Activated CD8-positive, alpha-beta memory T cell treated with anti-CD3 and anti-CD28 coated beads, Interleukin-2, amount 50 U/mL, for 24 hours (primary cell): ENCODE results near the gene OGFOD2.

Experiments
- DNase-seq: peaks from one replicate; pipeline ENCODE4 v3.0.0-alpha.2; 2020; ENCODE audit errors: extremely low read depth

Gene OGFOD2

DNA sequence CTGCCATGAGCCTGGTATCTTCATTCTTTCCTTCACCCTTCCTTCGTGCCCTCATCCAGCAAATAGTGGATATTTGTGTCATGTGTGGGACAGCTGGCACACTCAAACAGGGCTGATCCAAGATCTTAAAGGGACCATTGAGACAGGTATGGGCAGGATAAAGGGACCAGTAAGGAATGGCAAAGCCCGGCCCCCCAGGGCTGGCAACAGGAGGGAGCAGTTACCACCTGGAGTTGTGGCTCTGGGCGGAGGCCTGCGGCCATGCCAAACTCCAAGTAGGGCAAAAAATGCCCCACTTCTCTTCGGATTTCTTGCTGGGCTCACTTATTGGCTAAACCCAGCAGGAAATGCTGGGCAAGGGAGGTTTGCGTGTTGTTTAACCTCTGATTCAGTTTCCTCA is 2.1 kb downstream of the OGFOD2 start:
- DNase-seq, result no peak

DNA sequence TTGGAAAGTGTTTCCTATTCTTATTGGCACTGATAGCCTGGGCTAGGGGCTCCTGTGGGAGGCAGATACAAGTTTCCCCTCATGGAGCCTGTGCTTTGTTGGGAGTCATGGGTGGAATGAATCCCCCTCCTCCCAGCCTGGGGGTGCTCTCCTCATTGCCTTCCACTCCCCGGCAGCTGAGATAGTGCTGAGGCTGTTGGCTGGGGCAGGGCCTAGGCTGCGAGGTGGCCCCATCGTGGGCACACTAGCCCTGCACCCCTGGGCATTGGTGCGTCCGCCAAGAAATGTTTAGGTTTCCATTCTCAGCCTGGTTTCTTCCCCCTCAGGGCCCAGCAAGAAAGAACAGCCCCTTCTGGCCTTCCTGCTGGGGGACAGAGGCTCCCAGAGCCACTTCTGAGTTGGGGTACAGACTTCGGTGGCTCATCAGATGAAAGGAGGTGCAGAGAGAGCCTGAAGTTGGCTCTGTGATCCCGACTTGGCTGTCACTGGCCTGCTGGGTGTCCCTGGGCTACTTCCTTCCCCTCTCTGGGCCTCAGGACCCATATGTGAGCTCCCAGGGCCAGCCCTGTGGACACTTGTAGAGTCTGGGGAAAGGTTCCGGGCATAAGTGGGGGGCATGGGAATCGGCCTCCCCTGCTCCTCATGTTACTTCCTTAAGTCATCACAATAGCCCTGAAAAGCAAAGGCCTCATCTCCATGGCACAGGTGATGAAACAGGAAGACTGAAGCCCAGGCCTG is 2.8 kb downstream of the OGFOD2 start:
- DNase-seq, result no peak

DNA sequence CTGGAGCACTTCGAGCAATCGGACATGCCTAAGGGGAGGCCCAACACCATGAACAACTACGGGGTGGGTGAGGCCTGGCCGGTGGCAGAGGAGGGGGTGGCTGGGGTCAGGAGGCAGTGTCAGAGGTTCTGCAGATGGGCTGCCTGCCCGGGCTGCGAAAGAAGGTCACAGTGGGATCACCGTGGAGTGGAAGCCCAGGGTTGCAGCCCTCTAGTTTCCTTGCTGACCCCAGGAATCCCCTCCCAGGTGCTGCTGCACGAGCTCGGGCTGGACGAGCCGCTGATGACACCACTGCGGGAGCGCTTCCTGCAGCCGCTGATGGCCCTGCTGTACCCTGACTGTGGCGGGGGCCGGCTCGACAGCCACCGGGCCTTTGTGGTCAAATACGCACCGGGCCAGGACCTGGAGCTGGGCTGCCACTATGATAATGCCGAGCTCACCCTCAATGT is 3.5 kb downstream of the OGFOD2 start:
- DNase-seq, result no peak

DNA sequence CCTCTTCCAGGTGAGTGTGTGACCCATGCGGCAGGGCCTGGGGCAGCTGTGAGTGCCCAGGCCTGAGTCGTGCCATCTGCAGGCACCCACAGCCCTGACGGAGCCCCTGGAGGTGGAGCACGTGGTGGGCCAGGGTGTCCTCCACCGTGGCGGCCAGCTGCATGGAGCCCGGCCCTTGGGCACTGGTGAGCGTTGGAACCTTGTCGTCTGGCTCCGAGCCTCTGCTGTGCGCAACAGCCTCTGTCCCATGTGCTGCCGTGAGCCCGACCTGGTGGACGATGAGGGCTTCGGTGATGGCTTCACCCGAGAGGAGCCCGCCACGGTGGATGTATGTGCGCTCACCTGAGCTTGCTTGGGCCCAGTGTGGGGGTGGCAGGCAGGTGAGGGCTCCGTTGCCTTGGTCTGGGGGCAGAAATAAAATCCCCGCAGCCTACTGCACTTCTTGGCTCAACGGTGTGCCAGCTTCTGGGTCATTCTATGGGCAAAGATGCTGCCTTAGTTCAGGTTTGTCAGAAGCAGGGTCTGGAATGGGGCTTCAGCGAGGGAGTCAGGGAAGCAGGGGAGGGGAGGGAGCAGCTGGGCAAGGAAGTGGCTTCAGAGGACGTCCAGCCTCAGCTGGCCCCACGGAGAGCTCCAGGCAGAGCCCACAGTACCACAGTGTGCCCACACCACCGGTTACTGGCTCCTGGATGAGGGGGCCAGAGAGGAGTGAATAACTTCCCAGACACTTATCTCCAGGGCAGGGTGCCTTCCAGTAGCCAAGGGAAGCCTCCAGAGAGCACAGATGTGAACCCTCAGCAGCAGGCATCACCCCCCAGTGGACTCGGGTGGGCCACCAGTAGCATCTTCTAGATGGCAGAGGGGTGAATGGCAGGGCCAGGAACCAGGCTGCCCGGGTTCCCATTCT is 4.2 kb downstream of the OGFOD2 start:
- DNase-seq, result no peak

DNA sequence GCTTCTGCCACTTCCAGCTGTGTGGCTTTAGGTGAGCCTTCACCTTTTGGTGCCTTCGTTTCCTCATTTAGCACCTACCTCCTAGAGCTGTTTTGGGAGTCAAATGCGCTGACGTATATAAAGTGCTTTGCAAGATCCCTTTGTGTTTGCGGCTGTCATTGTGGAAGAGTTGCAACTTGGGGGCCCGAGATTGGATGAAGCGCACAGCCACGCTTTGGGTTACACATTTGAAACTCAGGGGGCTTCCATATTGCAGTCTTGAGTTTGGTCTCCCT is 4.8 kb downstream of the OGFOD2 start:
- DNase-seq, result no peak

DNA sequence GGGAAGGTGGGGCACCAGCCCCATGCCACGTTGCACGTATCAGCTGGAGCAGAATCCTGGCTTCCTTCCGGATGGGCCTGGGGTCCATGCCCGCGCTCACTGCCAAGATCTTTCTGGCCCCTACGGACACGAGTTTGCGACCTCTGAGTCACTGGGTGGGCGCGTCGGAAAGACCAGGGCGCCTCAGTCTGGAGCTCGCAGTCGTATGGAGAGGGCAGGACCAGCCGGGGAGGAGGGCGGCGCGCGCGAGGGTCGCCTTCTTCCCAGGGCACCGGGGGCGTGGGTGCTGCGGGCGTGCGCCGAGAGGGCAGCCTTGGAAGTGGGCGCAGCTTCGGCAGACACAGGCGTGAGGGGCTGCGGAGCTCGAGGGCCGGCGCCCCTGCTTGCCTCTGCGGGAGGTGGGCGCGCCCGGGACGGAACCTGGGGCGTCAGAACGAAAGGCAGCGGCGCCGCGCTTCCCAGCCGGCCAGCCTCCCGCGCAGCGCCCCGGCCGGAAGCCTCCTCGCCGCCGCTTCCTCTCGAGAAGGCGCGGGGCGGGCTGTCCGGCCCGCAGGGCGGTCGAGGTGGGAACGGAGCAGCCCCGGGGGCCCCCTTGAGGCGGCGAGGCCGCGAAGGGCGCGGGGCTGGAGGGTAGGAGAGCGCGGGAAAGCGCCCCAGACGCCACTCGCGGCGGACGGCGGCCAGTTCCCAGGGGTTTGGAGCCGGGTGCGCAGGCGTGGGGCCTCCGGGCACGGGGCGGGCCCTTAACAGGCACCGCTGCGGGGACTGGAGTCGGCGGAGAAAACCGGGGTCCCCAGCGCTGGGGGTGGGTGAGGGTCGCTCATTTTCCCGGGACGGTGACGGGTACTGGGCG is 5.4 kb downstream of the OGFOD2 start, which contains the start of gene ARL6IP4:
ARL6IP4 (plus strand) TSS at position 499 of the 853 bp plus-strand sequence. CDS start 459 bp downstream, outside the sequence.
- peak; percentile 24 for DNase-seq

DNA sequence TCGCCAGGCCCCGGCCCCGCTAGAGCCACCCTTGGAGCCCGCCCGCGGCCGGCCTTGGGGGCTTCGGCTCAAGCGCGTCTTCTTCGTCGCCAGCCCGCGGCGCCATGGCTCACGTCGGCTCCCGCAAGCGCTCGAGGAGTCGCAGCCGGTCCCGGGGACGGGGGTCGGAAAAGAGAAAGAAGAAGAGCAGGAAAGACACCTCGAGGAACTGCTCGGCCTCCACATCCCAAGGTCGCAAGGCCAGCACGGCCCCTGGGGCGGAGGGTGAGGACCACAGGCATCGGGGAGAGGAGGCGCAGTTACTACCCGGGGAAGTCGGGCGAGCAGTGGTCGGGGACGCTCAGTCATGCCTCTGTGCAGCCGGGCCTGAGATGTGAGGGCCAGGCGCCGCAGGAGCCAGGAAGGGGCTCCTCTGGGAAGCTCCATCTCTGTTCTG is 6.0 kb downstream of the OGFOD2 start:
- no peak for DNase-seq

DNA sequence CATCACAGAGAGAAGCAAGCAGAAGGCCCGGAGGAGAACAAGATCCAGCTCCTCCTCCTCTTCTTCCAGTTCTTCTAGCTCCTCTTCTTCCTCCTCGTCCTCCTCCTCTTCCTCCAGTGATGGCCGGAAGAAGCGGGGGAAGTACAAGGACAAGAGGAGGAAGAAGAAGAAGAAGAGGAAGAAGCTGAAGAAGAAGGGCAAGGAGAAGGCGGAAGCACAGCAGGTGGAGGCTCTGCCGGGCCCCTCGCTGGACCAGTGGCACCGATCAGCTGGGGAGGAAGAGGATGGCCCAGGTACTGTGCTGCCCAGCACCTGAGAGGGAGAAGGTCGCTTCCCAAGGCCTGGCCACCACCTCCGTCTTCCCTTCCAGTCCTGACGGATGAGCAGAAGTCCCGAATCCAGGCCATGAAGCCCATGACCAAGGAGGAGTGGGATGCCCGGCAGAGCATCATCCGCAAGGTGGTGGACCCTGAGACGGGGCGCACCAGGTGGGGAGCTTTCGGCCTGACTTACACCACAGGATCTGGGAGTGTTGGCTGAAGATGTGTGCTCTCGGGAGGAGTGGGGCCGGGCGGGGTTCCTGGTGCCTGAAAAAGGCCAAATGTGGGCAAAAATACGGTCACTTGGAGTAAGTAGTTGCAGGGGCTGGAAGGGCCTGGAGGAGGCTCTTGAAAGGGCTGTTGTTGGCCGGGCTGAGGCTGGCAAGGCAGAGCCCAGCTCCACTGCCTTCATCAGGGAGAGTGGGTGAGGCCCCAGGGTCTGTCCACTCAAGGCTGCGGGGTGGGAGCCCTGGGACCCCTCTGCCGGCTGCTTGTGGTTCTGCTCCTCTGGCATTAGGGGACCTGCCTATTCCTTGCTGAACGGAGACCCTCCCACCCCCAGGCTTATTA is 6.8 kb downstream of the OGFOD2 start:
- no peak for DNase-seq

DNA sequence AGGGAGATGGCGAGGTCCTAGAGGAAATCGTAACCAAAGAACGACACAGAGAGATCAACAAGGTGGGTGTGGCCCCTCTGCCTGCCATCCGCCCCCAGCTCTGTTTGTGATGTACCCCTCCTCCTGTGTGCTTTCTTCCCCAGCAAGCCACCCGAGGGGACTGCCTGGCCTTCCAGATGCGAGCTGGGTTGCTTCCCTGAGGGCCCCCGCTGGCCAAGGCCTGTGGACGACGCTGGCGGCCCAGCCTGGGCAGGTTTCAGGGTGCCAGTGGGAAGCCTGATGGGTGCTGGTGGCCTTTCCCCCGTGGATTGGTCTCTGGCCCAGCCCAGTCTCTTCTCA is 7.4 kb downstream of the OGFOD2 start:
- no peak for DNase-seq

DNA sequence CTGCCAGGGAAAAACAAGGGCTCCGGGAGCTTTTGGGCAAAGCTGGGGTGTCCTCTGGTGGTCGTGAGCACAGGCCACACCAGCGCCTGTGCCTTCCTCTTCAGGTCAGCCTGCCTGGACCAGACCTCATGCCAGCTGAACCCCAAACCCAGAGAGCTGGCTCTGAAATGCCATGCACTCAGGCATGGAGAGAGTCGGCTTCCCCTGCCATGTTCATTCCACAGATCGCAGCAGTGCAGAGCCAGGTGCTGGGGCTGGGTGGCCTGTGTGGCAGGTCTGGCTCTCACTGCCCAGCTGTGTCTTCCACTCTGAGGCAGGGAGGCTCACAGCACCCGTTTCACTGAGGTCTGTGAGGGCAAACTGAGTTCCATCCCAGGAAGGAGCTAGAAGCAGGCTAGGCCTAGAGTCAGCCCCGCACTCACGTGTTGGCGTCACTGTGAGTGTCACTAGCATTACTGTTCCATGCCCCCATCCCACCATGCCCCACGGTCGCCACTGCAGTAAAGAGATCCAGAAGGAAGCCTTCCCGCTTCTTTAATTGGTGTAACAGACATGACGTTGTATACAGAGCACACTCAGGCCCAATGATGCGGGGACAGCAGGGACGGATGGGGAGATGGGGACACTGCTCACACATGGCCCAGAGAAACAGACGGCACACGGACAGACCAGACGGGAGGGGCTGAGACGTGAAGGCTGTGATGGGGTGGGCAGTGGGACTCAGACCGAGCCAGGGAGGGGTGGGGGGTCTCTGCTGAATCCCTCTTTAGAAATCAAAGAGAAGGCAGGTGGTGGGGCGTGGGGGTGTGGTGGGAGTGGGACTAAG is 8.1 kb downstream of the OGFOD2 start:
- no peak for DNase-seq

DNA sequence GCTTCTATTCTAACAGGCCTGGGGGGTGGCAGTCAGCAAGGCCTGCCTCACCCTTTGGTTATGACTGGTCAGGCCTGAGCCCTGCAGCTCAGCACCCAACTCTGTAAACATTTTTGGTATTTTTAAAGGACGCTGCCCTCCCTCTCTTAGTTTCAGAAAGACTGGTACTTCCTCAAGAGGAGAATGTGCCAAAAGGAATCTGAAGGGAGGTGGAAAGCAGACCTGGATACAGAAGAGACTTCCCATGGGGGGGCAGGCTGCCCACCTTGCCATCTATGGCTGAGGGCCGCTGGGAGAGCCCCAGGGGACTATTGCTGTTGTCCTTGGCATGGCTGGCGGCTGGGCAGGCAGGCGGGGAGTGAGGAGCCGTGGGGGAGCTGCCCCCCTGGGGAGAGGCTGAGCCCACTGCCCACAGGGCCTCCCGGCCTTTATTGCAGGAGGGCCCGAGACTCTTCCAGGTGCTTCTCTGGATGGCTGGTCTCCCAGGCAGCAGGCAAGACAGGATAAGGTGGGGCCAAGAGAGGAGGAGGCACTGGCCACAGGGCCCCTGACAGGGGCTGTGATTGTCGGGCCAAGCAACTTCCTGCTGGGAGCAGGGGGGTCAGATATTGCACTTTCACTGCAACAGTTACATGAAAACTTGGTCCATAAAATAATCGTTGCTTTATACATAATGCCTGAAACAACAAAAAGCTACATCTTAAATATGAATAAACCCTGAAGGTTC is 8.9 kb downstream of the OGFOD2 start:
- DNase-seq, result no peak

DNA sequence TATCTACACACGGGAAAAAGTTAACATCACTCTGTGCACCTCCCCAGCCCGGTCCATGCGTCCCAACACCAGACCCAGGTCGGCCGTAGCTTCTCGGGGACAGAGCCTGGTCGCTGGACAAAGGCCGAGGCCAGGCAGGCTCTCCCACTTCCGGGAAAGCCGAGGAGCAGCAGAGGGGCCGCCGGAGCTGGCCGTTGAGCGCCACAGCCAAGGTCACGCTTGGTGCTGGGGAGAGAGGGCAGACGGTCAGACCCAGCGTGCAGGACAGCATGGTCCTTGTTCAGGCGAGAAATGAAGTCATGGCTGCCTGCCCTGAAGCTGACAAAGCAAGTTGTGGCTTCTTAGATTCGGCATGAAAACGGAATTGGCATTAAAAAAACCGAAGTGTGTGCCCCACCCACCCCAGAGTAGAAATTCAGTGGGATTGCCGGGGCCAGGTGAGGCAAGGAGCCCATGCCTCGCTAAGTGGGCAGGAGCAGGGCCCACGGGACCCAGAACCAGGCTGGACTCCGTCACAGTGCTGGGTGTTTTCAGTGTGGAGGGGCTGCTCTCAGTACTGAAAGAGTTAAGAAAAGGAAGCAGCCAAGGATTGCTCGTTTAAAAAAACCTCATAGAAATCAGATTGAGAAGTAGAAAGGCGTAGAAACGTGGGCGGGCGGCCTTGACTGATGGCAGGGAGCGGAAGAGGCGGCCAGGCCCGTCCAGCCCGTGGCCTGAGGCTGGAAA is 9.7 kb downstream of the OGFOD2 start:
- no peak for DNase-seq

DNA sequence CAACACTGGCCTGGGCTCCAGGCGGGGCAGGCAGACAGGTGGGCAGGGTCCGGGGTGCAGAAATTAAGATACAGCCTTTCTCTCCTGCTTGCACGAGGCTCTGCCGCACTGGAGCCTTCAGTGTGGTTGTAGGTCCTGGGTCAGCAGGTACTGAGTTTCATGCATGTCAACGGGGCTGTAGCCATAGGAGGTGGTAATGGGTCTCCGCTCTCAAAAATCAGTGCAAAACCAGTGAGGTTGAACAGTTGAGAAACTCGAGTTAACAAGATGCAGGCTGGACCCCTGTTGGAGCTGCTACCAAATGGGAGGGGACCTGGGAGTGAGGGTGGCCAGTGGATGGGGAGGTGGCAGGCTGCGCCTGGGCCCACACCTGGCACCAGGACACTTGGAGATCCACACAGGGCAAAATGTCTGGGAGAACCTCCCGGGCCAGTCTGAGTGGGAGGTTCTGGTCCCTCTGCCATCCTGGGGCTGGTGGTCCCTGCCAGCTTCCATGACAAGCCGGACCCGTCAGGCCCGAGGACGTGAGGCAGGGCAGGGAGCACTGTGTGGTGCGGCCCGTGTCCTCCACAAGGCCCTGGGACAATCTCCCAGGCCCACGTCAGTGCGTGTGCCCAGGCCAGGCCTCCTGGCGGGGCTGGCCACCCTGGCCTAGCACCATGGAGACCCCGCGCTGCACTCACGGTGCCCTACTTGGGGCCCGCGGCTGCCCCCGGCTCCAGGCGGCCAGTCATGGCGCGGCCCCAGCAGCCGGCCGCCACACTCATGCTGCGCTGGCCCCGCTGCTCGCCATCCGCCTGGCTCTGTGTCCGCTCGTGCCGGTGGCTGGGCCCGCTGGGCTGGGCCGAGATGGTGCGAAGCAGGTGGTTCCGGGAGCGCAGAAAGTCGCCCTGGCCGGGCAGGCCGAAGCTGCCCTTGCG is 10.6 kb downstream of the OGFOD2 start:
- DNase-seq, result no peak

DNA sequence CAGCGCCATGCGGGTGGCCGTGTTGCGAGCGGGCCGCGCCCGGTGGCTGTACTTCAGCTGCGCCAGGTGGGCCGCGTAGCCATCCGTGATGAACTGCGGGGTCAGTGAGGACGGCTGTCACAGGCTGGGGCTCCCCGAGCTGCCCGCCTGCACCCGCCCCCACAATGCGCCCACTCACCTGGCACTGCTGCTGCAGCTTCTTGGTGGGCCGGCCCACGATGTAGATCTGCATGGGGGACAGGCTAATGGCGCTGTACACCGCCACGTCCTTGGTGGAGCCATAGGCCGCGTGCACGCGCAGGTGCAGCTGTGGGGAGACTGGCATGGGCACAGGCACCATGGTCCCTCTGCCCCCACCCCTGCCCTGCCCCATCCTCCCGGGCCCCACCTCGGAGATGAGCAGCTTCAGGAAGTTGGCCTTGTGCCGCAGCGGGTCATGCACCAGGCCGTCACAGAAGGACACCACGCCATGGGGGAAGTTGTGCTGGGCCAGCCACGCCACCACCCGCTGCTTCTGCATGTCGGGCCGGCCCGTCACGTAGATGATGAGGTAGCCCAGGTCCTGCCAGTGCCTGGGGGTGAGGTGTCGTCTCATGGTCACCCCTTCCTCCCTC is 11.3 kb downstream of the OGFOD2 start:
- DNase-seq, result no peak

DNA sequence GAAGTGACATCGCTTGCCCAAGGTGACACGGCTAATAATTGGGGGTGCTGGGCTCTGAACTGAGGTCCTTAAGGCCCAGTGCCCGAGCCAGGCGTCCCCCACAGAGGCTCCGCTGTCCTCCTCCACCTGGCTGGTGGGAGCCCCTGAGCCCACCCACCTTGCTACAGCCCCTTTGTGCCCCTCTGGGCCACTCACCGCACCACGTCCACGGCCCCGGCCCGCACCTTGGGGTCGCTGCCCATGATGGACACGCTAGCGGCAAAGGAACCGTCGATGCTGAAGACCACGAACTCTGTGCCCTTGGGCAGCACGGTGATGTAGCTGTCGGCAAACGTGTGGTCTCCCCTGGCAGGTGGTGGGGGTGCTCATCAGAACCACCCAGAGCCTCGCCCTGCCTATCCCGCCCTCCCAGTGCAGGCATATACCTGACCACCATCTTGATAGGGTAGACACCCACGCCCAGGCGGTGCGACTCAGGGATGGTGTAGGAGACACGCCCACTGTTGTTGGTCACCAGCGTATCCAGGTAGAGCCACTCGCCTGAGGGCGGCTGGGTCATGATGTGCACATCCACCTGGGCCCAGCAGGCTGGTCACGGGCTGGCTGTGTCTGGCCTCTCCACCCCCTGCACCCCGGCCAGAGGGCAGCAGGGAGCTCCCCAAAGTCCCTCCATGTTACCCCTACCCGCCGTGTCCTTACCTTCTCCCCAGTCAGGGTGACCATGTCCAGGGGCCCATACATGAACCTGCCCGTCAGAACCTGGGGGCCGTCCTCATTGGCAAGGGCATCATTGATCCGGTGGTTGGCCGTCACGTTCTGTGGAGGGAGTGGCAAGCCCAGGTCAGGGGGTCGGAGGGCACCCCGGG is 12.3 kb downstream of the OGFOD2 start:
- DNase-seq, result no peak

DNA sequence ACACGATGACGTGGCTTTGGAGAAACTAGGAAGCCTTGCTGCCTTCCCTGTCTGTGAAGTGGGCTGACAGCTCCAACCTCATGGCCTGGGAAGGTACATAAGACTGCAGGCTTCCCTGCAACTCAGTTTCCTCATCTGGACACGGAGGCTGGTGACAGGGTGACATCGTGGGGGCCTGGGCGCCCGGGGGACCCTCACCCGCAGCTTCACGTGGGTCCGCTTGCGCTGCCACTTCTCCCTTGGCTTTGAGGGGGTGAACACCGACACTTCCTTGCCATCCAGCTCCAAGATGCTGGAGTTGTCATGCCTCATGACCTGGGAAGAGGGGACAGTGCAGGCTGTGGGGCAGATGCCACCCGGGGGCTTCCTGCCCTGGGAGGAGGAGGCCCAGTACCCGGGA is 13.0 kb downstream of the OGFOD2 start:
- DNase-seq, result no peak
